HG03097 (cell line): ENCODE data around the gene C2orf49.

Source experiments
- ATAC-seq: cut with Tn5 transposase; IDR thresholded peaks from one replicate; pipeline ENCODE4 v1.9.1; 2021; ENCODE audit not compliant: unreplicated experiment, low FRiP score

C2orf49 gene

DNA sequence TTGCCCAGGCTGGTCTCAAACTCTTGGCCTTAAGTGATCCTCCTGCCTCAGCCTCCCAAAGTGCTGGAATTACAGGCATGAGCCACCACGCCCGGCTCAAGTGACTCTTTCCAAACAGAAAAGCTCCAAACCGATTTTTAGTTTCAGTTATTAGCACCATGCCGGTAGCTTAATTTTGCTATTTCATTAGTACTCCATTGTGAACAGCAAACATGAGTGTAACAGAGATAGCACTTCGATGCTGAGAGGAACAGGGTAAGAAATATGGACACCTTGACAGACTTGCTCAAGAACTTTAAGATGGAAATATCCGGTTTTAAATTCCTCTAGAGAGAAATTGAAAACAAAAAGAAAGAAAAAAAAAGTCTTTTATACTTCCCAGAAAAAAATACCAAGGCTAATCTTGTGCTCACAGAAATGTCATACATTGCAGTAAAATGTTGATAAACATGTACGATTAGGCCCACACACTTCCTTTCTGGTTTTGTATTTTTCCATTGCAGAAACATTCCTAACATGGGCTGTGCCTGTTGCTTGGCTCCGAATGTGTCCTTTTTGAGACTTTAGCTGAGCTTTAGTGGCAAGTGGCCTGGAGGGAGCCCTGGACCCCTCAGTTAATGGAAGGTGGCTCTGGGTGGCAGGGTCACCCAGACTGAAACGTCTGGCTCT, 43.2 kb downstream of the C2orf49 start:
- no peak for ATAC-seq

DNA sequence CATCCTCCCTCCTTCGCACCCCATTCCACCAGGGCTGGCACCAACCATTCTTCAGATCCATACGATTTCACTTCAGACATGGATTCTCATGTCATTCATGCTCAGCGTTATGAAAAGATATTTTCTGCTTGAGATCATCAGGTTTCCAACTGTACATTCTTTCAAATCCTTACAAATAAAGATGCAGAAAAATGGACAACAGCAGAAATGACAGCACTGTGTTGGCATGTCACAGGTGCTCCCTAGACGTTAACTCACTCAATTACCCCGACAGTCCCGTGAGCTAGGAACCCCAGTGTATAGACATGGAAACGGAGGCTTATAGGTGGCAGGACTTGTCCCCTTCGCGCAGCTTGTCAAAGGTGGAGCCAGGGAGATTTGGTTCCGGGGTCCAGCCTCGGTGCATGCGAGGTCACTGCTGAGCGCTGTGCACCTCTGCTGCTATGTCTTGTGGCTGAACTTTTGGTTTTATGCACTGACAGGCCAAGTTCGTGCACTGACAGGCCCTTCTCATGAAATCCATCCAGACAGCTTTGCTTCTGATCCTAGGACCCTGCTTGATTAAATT, 43.8 kb downstream of the C2orf49 start:
- no peak for ATAC-seq

DNA sequence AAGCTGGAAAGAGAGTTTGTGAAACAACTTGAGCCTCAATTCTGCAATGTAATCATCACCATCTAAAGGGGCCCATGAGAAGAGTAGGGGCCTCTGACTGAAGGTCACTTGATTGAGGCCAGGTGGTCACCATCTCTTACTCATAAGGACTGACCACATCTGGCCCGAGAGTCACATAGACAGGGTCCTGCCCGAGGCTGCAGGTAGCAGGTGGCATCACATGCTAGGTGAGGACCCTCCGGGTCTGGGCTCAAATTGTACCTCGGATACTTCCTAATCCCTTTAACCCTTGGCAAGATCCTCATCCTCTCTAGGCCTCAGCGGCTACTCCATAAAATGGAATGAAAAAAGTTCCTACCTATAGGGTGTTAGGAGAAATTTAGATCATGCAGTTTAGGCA, 44.8 kb downstream of the C2orf49 start:
- no peak for ATAC-seq

DNA sequence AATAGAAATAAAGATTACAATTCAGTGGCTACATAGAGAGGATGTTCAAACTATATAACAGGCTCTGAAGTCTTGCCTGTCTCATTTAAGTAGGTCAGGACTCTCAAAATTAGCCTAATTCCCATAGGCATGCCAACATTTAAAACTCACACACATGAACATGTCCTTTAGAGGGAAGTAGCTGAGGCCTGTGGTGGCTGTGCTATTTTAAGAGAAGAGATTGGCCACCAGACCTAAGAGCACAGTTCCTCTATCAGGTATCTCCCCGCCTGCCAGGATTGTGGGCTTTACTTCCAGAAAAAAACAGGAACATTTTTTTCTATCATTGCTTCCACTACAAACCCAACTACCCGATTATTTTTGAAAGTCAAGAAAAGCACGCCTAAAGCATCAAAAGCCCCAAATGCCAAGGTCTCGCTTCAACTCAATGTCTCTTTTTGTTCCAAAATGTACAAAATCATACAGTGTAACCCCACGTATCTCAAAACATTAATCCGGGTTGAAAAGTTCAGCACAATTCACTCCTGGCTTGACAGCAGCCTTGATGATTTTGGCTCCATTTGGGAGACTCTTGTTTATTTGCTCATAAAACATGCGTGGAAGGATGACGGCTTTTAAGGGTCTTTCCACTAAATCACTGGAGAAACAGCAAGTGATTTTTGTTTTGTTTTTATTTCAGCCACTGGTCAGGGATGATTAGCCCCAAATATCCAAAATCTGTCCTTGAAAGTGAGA, 46.3 kb downstream of the C2orf49 start:
- ATAC-seq, result no peak

DNA sequence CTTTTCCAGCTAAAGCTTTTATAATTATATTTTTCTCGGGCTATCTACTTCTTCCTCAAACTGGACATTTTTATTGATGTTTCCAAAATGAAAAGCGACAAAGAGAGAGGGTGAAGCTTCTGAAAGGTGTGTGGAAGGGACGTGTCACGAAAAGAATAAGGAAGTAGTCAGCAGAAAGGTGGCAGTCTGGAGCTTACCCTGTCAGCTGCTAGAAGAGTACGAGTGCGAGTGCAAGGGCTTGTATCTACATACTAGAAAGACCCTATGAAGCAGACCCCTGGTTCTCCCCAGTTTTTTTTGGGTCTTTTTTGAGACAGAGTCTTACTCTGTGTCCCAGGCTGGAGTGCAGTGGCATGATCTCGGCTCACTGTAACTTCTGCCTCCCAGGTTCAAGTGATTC, 46.9 kb downstream of the C2orf49 start:
- no peak for ATAC-seq

DNA sequence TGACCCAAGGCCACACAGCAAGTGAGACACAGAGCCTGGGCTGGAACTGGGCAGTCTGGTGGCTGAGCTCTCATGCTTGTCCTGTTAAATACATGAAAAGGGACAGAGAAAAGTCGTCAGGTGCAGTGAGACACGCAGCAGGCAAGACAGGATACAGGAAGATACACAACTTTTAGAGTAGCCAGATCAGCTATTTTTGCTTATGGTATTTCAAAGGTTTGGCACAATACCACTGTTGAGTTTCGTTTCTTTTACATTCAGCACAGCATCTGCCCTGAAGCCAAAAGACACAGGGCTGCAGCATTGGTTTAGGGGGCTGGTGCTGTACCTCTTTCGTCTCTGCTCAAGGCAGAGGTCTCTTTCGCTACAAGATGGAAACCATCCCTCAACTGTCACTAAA, 47.5 kb downstream of the C2orf49 start:
- no peak for ATAC-seq

DNA sequence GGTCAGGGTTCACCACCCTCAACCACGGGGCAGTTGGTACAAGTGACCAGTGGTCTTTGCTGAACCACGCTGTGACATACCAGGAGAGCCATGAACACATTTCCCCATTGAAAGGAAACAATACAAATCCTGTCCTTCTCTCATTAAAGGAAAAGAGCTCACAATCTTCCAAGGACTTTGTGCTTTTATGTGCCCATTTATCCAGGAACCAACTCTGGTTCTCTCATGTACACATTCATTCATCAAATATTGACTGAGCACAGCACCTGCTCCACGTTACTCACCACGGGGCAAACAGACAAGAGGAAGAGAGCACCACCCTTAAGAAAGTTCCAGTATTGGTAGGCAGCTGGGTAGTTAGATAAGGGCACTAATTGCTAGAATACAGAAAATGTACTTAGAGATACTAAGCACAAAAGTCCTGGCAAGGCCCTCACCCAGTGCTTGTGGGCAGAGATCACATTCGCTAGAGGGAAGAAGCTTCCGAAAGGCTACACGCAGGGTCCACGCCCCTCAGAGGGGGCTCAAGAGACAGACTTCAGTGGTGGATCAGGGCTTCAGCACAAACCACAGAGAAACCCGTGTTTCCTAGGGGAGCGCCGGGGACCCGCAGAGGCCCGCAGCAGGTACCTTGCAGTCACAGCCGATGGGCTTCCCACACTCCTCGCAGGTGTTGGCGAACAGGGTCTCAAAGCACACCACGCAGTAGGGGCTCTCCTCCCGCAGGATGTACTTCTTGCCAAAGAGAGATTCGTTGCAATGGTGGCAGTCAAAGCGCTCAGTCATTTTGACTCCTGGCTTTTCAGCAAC, 48.6 kb downstream of the C2orf49 start:
- ATAC-seq, result no peak

DNA sequence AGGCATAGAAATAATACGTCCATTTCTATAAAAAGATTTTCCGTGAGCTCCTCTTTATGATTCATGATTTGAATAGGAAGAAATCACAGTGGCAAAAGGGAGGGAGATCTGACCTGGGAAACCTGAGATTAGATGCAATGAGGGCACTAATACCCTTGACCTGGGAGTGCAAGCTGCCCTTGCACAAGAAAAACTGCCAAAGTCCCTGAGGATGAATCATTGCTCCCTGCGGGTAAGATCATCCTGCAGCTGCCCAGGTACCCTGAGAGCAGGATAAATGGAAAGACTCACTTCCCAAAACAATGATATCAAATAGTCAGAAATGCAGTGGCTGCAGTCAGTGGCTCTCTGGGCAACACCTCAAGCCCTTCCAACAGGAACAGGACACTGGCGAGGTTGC, 49.9 kb downstream of the C2orf49 start:
- no peak for ATAC-seq

DNA sequence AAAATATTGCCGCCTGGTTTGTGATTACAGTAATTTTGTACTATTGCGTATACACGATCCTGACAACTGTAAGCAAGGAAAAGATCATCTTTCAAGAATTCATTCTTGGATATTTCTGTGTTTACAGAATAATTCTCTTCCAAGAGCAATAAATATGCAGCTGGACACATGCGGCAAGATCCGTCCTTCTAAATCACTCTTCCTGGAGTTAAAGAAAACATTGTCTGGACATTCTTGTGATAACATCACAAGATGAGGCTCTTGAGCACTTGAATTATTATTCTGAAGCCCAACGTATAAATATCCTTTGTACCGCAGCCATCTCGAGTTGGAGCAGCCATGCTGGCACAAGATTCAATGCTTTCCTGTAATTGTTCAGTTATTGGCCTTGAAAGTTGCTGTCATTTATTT, 51.6 kb downstream of the C2orf49 start:
- ATAC-seq, result no peak

DNA sequence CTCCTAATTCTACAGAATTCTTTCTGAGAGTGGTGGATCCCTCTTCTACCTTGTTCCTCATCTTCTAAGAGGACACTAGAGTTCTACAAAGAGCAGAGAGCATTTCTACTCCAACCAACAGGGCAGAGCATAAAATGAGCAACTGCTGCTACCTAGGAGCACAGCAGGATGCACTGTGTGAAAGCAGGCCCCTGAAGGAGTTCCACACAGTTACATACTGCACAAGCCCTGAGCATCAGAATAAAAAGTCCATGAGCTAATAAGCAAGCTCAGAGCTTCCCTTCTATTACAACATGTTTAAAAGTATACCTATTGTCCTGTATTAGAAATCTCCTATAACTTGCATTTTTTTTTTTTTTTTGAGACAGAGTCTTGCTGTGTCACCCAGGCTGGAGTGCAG, 53.1 kb downstream of the C2orf49 start:
- ATAC-seq, result no peak

DNA sequence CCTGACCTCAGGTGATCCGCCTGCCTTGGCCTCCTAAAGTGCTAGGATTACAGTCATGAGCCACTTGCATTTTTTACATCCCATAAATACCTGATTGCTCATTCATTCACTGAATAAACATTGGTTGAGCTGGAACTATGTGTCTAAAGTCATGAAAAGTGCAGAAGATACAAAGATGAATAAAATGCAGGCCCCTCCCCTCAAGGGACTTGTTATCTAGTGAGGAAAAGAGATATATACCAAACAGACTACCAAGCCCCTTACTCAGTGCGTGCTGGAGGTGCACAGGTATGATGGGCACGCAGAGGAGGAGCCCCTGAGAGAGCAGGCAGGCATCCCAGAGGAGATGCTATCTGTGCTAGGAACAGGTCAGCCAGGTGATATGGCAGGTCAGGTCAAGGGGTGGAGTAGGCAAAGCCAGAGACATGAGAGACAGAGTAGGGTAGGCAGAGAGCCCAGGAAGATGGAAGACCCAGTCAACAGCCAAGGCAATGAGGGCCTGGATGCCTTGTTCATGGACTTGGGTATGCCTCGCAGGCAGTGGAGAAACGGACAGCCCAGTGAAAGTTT, 53.8 kb downstream of the C2orf49 start:
- ATAC-seq, result no peak

DNA sequence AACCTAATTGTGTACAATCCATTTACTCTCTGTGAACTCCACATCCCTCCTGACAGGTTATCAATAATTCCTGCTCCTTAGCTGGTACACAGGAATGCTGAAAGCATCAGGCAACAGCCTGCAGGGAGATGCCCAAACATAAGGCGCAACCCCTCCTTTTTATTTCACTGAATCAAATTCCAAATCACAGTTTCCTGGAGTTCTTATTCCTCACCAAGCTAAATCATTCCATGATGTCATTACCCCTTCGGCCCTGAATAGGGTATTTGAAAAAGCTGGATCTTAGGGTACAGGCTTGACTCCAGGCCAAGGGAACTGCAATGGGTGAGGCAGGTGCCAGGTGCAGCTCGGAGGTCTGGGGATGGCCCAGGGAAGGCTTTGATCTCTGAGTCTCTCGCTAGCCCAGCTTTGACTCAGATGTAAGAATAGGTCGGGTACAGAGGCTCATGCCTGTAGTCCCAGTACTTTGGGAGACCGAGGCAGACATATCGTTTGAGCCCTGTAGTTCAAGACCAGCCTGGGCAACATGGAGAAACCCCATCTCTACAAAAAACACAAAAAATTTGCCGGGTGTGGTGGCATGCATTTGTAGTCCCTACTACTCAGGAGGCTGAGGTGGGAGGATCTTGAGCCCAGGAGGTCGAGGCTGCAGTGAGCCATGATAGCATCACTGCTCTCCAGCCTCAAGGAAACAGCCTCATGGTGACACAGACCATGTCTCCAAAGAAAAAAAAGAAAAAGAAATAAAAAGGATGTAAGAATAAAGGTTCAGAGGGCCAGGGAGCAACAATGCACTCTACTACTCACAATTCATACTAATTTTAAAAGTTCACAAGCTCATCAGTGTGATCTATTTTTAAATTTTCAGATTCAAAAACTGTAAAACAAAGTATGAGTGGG, 54.7 kb downstream of the C2orf49 start:
- ATAC-seq, result no peak

DNA sequence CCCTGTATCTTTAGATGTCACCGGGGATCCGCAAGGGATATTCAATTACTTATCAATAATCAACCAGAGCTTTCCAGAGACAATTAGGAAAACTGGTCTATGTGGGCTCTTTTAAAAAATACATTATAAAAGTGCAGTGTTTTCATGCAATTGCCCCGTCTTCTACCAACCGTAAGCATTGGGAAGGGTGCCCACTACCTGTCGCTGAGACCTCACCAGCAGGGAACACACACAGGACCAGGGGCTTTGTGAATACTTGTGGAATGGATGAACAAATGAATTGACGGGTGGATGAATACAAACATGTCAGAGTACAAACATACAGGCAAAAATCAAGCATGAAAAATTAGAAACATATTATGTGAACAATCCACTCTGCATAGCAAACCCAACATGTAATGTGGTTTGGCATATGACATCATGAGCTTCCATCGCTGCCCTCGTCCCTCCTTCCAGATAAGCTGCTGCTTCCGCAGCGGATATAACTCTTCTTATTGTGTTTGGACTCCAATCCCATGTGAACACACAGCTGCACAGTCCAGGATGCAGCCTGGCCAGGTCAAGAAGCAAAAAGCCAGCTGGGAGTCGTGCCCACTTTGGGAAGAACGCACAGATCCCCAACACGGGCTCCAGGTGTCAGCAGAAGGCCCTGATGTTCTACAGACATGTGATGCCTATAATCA, 56.2 kb downstream of the C2orf49 start:
- ATAC-seq, result no peak

DNA sequence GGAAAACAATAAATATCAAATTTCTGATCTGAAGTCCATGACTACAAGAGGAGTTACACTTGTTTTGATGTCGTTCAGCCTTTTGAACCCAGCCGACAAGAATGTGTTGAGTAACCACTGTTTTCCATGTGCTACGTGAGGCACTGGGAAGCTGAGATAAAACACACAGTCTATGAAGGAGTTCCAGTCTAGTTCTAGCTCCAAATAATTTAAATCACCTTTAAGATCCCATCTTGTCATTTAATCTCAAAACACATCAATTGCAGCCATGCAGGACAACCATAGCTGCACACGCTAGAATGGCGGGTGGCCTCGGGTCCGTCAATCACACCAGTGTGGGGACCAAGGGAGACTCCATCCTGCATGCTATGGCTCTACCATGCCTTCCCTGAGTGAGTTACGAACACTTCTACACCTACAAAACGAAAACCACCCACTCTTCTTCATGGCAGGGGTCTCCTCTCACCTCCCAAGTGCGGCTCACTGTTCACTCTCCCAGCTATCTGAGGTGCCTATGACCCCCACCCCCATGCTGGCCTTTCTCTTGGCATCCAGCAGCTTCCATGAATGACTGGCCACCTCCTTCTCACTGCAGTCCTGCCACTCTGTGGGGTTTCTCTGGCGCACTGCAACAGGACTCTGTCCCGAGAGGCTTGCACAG, 57.7 kb downstream of the C2orf49 start:
- ATAC-seq, result no peak

DNA sequence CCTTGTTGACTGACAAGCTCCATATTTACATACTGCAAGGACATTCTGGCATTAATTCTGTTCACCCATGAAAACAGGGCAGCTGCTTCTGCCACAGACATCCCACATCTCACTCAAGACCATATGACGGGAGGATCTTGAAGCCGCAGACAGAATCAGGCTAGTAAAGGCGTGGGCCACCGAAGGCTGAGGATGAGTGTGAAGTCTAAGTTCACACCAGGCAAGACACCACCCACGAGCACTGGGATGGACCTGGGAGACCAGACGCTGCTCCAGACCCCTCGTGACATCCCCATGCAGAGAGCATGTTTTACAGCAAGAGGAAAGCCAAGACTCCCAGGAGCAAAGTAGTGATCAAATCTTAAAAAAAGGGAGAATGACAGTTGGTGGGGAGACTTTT, 58.4 kb downstream of the C2orf49 start:
- ATAC-seq, result no peak

DNA sequence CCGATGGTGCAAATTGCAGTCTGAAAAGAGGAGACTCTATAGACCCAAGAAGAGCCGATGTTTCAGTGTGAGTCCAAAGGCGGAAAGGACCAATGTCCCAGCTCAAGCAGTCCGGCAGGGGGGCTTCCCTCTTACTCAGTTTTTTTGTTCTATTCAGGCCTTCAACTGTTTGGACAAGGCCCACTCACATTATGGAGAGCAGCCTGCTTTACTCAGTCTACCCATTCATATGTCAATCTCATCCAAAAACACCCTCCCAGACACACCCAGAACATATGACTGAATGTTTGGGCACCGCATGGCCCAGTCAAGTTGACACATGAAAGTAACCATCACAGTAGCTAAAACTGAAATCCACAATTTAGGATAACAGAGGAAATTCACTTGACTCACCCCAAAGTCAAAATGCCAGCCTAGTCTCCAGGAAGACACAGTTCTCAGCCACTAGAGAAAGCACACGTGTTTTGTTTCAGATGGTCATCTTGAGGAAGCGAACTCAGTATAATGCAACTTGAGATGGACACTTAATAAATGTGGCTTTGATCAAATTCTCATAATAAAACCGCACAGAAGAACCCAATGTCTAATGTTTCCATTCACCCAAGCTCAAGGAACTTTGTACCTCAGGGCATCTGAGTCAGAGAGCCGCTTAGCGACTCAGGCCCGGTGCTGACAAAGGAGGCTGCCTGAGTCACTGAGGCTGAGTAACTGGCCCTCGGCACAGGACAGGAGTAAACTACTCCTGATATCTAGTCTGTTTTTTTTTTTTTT, 59.1 kb downstream of the C2orf49 start:
- no peak for ATAC-seq

DNA sequence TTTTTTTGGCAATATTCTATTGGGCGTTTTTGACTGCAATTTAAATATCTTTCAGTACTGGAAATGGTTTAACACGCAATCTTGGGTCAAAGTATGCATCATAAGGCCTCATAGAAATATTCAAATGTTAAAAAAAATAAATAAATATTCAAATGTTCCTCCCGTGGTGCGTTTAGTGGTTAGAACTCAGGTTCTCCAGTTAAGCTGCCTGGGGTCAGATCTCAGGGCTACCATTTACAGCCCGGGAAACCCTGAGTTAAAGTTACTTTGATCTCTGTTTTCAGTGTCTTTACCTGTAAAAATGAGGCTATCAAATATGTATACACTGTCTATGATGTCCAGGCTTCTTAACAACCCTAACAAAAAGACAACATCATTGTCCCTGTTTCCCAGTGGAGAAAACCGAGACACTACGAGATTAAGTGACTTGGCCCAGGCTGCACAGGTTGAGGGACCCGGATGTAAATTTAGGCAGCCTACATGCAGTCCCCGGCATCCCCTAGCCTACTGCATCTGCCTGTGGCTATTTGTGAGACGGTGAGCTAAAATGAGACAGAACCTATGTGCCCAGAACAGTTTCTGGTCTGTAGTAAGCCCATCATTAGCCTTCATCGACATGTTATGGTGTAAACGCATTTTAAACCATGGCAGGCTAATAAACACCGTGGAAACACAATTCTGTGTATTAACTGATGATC, 59.8 kb downstream of the C2orf49 start:
- no peak for ATAC-seq

DNA sequence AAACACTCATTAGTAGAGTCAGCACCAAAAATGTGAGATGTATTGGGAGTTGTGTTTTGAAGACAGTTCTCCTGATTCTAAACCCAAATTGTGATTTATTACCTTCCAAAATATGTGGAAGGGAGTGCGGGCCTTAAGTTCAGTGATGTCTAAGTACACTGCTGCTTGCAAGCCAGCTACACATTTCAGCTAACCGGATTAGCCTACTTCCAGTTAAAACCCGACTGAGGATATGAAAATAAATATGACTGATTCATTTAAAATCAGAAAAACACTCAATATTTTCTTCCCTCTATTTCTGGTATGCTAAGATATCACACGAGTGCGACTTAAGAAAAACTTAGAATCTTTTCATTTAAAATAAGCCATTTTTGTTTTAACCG, 60.6 kb downstream of the C2orf49 start:
- no peak for ATAC-seq
